Measurements from ENCODE around the gene AGTR2.
"Not testable (repeated sequence)": the region's sequence is repeated elsewhere in the genome, so short reads cannot be mapped to it uniquely, and the experiment has no call there.

AGTR2 gene

GRCh38 chrX:116170511-116170910, at the start of gene AGTR2:
AGTR2 (plus strand) TSS chrX:116170744; CDS start chrX:116172281, 1,537 bp downstream.
- DNase-seq = no peak

- DNase-seq = no peak
These were observed 35.3 kb upstream of the AGTR2 start for GRCh38 chrX:116135277-116135676.

- not testable (repeated sequence) for DNase-seq
These were observed 29.3 kb upstream of the AGTR2 start for GRCh38 chrX:116141270-116141669.

- no peak for DNase-seq
These were observed 27.6 kb upstream of the AGTR2 start for GRCh38 chrX:116142976-116143375.

- no peak for DNase-seq
These were observed 2.4 kb downstream of the AGTR2 start for GRCh38 chrX:116172976-116173375.

- no peak for DNase-seq
These were observed 10.8 kb downstream of the AGTR2 start for GRCh38 chrX:116181300-116181699.

- DNase-seq = no peak
These were observed 14.6 kb downstream of the AGTR2 start for GRCh38 chrX:116185163-116185562.

- DNase-seq = no peak
These were observed 24.1 kb downstream of the AGTR2 start for GRCh38 chrX:116194649-116195048.

GRCh38 chrX:116198235-116198634, 27.7 kb downstream of the AGTR2 start:
- no peak for DNase-seq

GRCh38 chrX:116198810-116199209, 28.3 kb downstream of the AGTR2 start:
- no peak for DNase-seq

GRCh38 chrX:116204932-116205331, 34.4 kb downstream of the AGTR2 start:
- DNase-seq = peak; percentile 15 to 73 (median 17)

GRCh38 chrX:116213262-116213661, 42.7 kb downstream of the AGTR2 start:
- DNase-seq = no peak

GRCh38 chrX:116217080-116217479, 46.5 kb downstream of the AGTR2 start:
- not testable (repeated sequence) for DNase-seq

Measured in NCI-H1417 (cell line).